PC-3 (cell line): ENCODE measurements around the gene GDNF. TPM values are rescaled to one million over a fixed set of nuclear protein-coding genes. Genes with fewer than 3 reads are reported as not detected.
"Not testable (repeated sequence)": the region's sequence is repeated elsewhere in the genome, so short reads cannot be mapped to it uniquely, and the experiment has no call there.

Source experiments
- ATAC-seq: fragments of 200-7000 bp; cut with Tn5 transposase; 2 replicates; pipeline ENCODE4 v1.9.1; 2020; ENCODE audit warnings: mild to moderate bottlenecking, moderate library complexity
- BruUV-seq: library from RNA; stranded (reverse); fragments of 400-500 nt; replicated peaks from 2 replicates; lab custom pipeline; 2021; lab: Mats Ljungman, UMichigan
- CTCF ChIA-PET: fragments of 300-600 bp; sonication (Branson Sonifier 250); formaldehyde crosslinking; loops from one replicate; lab custom pipeline; 2022; ENCODE audit warnings: antibody characterized with exemption; lab: Charles Lee
- POLR2A ChIA-PET: fragments of 300-600 bp; sonication (Branson Sonifier 250); formaldehyde crosslinking; loops from one replicate; lab custom pipeline; 2022; ENCODE audit warnings: antibody characterized with exemption; ENCODE audit not compliant: unreplicated experiment; lab: Charles Lee
- DNase-seq: peaks from one replicate; pipeline ENCODE4 v3.0.0-alpha.2; 2015
- H2AFZ ChIP-seq: fragments of 300-600 bp; sonication (generic); 2 replicates; pipeline ENCODE4 v1.6.0; 2016; ENCODE audit warnings: antibody characterized with exemption, low read length
- H3F3A ChIP-seq: fragments of 300-600 bp; sonication (generic); one replicate; pipeline ENCODE4 v1.6.0; 2017; ENCODE audit warnings: antibody characterized with exemption, low read length, control low read depth, mild to moderate bottlenecking; ENCODE audit not compliant: unreplicated experiment
- H3K27ac ChIP-seq: fragments of 300-600 bp; sonication (generic); 2 replicates; pipeline ENCODE4 v1.5.1; 2016; ENCODE audit warnings: mild to moderate bottlenecking, low read length
- H3K27me3 ChIP-seq: fragments of 300-600 bp; sonication (generic); 2 replicates; pipeline ENCODE4 v1.6.1; 2016; ENCODE audit warnings: low read length, mixed read lengths
- H3K36me3 ChIP-seq: fragments of 300-600 bp; sonication (generic); 2 replicates; pipeline ENCODE4 v1.6.1; 2016; ENCODE audit warnings: low read depth, mixed run types, low read length, mixed read lengths
- H3K4me1 ChIP-seq: fragments of 300-600 bp; sonication (generic); 2 replicates; pipeline ENCODE4 v1.5.1; 2016; ENCODE audit warnings: low read length; ENCODE audit not compliant: insufficient read depth
- H3K4me2 ChIP-seq: fragments of 300-600 bp; sonication (generic); 2 replicates; pipeline ENCODE4 v1.6.0; 2016; ENCODE audit warnings: low read length
- H3K4me3 ChIP-seq: fragments of 300-600 bp; sonication (generic); 2 replicates; pipeline ENCODE4 v1.5.1; 2016; ENCODE audit warnings: mild to moderate bottlenecking, low read length, mixed read lengths
- H3K79me2 ChIP-seq: fragments of 300-600 bp; sonication (generic); 2 replicates; pipeline ENCODE4 v1.6.1; 2017; ENCODE audit warnings: low read length, mixed read lengths
- H3K9ac ChIP-seq: fragments of 300-600 bp; sonication (generic); 2 replicates; pipeline ENCODE4 v1.6.0; 2016; ENCODE audit warnings: mild to moderate bottlenecking, low read length
- H3K9me2 ChIP-seq: fragments of 300-600 bp; sonication (generic); replicated peaks from 2 replicates; pipeline ENCODE4 v1.6.1; 2016; ENCODE audit warnings: mixed run types, low read length, mixed read lengths
- H3K9me3 ChIP-seq: fragments of 300-600 bp; sonication (generic); 2 replicates; pipeline ENCODE4 v1.6.1; 2016; ENCODE audit warnings: low read length, mixed read lengths
- H4K20me1 ChIP-seq: fragments of 300-600 bp; sonication (generic); 2 replicates; pipeline ENCODE4 v1.6.1; 2016; ENCODE audit warnings: low read length, mixed read lengths
- CTCF ChIP-seq: fragments of 300-600 bp; sonication (generic); conservative IDR thresholded peaks from 2 replicates; pipeline ENCODE4 v1.5.1; 2017; ENCODE audit warnings: antibody characterized with exemption, low read depth, mild to moderate bottlenecking, low read length
- EZH2 ChIP-seq: fragments of 300-600 bp; sonication (generic); IDR thresholded peaks from one replicate; pipeline ENCODE4 v1.6.1; 2017; ENCODE audit warnings: antibody characterized with exemption, mild to moderate bottlenecking, low read length; ENCODE audit not compliant: unreplicated experiment
- EZH2phosphoT487 ChIP-seq: fragments of 300-600 bp; sonication (generic); IDR thresholded peaks from 2 replicates; pipeline ENCODE4 v1.6.1; 2018; ENCODE audit warnings: mild to moderate bottlenecking, antibody characterized with exemption, low read length, borderline replicate concordance
- intact Hi-C: fragments of 100-400 bp; cut with micrococcal nuclease; formaldehyde crosslinking; loops from 2 replicates; pipeline ENCODE4 v1.9.0; 2023
- total RNA-seq: library from RNA; depleted of rRNA; stranded (reverse); fragments of >200 nt; gene quantifications from 2 replicates; pipeline ENCODE4 v1.2.3, GENCODE V29; 2014

Gene GDNF
- total RNA-seq, 1 experiment from 2014 or later = not detected

- Histone ChIP-seq H4K20me1 (no peaks in the 10 kb centered on the region), H3K79me2 (no peaks in the 10 kb centered on the region), H3F3A (no peaks in the 10 kb centered on the region), H3K4me3 (no peak overlapping the region), H2AFZ (no peak overlapping the region), H3K27ac (no peak overlapping the region), H3K4me2 (no peak overlapping the region), H3K9me3 (no peaks in the 10 kb centered on the region), H3K9me2 (no peaks in the 10 kb centered on the region), H3K4me1 (no peaks in the 10 kb centered on the region), H3K36me3 (no peaks in the 10 kb centered on the region), H3K27me3 (no peaks in the 10 kb centered on the region), H3K9ac (no peak overlapping the region)
- no TSS peak for BruUV-seq
- ChIA-PET POLR2A (no interaction called here), CTCF (no interaction called here)
- TF ChIP-seq EZH2 (no peak), CTCF (no peak), EZH2phosphoT487 (no peak)
- DNase-seq = no peak
- intact Hi-C loops = no loop called here
- no peak for ATAC-seq
These were observed 39.9 kb downstream of the GDNF start for GRCh38 chr5:37799865-37800421.

GRCh38 chr5:37796435-37796834 is 43.4 kb downstream of the GDNF start:
- intact Hi-C loops, BruUV-seq, DNase-seq, H3K4me2 ChIP-seq, H3K27ac ChIP-seq, H3K4me3 ChIP-seq, H4K20me1 ChIP-seq, H2AFZ ChIP-seq, H3K9ac ChIP-seq, H3K27me3 ChIP-seq, H3K9me3 ChIP-seq, POLR2A ChIA-PET, CTCF ChIA-PET, H3K36me3 ChIP-seq, ATAC-seq, H3K9me2 ChIP-seq, H3K79me2 ChIP-seq, H3K4me1 ChIP-seq, H3F3A ChIP-seq: not testable (repeated sequence)

GRCh38 chr5:37795292-37795691 is 44.5 kb downstream of the GDNF start:
- H3K27ac ChIP-seq, H4K20me1 ChIP-seq, ATAC-seq, POLR2A ChIA-PET, H3K27me3 ChIP-seq, H3K9me2 ChIP-seq, H3K4me2 ChIP-seq, H3K79me2 ChIP-seq, H3K9me3 ChIP-seq, H3K9ac ChIP-seq, DNase-seq, H3F3A ChIP-seq, H3K36me3 ChIP-seq, CTCF ChIA-PET, BruUV-seq, H2AFZ ChIP-seq, H3K4me1 ChIP-seq, H3K4me3 ChIP-seq, intact Hi-C loops: not testable (repeated sequence)
